ENCODE measurements around the gene PRKCA. TPM values are rescaled to one million over a fixed set of nuclear protein-coding genes. Genes with fewer than 3 reads are reported as not detected.

Gene PRKCA
- total and polyA plus RNA-seq, 9 of the 15 experiments (the other 6 are each of a cell fraction or from before 2014, with no cell fraction given), result 3.2 to 33.0 (median 17.8) TPM

- TF ChIP-seq REST (IDR thresholded peaks at IDR 0.05; ENCODE audit: borderline replicate concordance), result peak; percentile 94
- peak; percentile 60; the same call in 1 of the 2 replicates for TF ChIP-seq REST (CRISPR knock-in tag; IDR thresholded peaks at IDR 0.05; ENCODE audit: low read depth)
- no peak for TF ChIP-seq ZNF511 (CRISPR knock-in tag; IDR thresholded peaks at IDR 0.05)
- peak; percentile 75; the same call in 1 of the 2 replicates for TF ChIP-seq POLR2AphosphoS5 (IDR thresholded peaks at IDR 0.05; ENCODE audit: control insufficient read depth, insufficient read depth, low read depth, low read length)
- TF ChIP-seq PKNOX1 (IDR thresholded peaks at IDR 0.05), result peak; percentile 68; the same call in 1 of the 2 replicates
- TF ChIP-seq TAF15 (IDR thresholded peaks at IDR 0.05; ENCODE audit: low read depth, low read length), result no peak
- no peak for TF ChIP-seq BRF1 (IDR thresholded peaks at IDR 0.05; ENCODE audit: borderline replicate concordance, extremely low read depth, insufficient read length)
- 0 out of 2 replicates have a peak, but pooled peaks have one; percentile 63 for TF ChIP-seq ADNP (tag; IDR thresholded peaks at IDR 0.05)
- no peak for TF ChIP-seq CHD2 (IDR thresholded peaks at IDR 0.05; ENCODE audit: low read depth, low read length)
- no peak for TF ChIP-seq STAG1 (CRISPR knock-in tag; IDR thresholded peaks at IDR 0.05; ENCODE audit: borderline replicate concordance)
- TF ChIP-seq ZNF384 (IDR thresholded peaks at IDR 0.05; ENCODE audit: low read depth, low read length), result peak; percentile 6; the same call in 1 of the 2 replicates
- TF ChIP-seq SMARCA4 (IDR thresholded peaks at IDR 0.05), result peak; percentile 91
- peak; percentile 24; the same call in 1 of the 2 replicates for TF ChIP-seq FOSL1 (tag; conservative IDR thresholded peaks at IDR 0.05)
- no peak for TF ChIP-seq NFE2L1 (tag; IDR thresholded peaks at IDR 0.05; ENCODE audit: borderline replicate concordance, low read depth)
- TF ChIP-seq NFIC (IDR thresholded peaks at IDR 0.05), result peak; percentile 15; the same call in 1 of the 2 replicates
- peak in 1 of 2 experiments; percentile 82; a peak in 2 of 4 replicates for TF ChIP-seq RCOR1 (IDR thresholded peaks at IDR 0.05; ENCODE audit: borderline replicate concordance in 1 of 2, low read depth in 2 of 2, low read length in 2 of 2)
- TF ChIP-seq SAFB2 (IDR thresholded peaks at IDR 0.05; ENCODE audit: borderline replicate concordance, low read depth, low read length, severe bottlenecking), result no peak
- TF ChIP-seq POLR2H (tag; IDR thresholded peaks at IDR 0.05; ENCODE audit: low read depth), result no peak
- no peak for TF ChIP-seq HNRNPH1 (optimal IDR thresholded peaks at IDR 0.05; ENCODE audit: low read depth, low read length)
- peak; percentile 95 for TF ChIP-seq DPF2 (IDR thresholded peaks at IDR 0.05)
Observed at GRCh38 chr17:66296289-66296725, 6.1 kb upstream of the PRKCA start (continued).

Data from K562 (cell line).